K562 (cell line): ENCODE results near the gene SESN3. TPM values are rescaled to one million over a fixed set of nuclear protein-coding genes. Genes with fewer than 3 reads are reported as not detected.

Source experiments
- ATAC-seq: fragments of 200-7000 bp; cut with Tn5 transposase; 3 replicates; pipeline ENCODE4 v1.9.1; 2020; ENCODE audit warnings: moderate library complexity
- BruUV-seq: library from RNA; stranded (reverse); fragments of 400-500 nt; replicated peaks from 2 replicates; lab custom pipeline; 2021; lab: Mats Ljungman, UMichigan
- CTCF ChIA-PET: fragments of 300-600 bp; formaldehyde crosslinking; extraction: SDS; loops from one replicate; lab custom pipeline; 2021; ENCODE audit warnings: low intra/inter-chr PET ratio; lab: Yijun Ruan, JAX
- POLR2A ChIA-PET: fragments of 300-600, 350-650 bp; sonication (Branson Sonifier 250); formaldehyde crosslinking; extraction: SDS; loops from one replicate; lab custom pipeline; 2021; ENCODE audit warnings: antibody characterized with exemption, inconsistent platforms; lab: Yijun Ruan, JAX
- DNase-seq, 4 experiments: peaks; one replicate each; pipeline versions ENCODE4 v3.0.0 to v3.0.0-alpha.2; 2011 to 2018; ENCODE audit warnings: low spot score in 3 of 4, mixed read lengths in 3 of 4; ENCODE audit errors: extremely low read depth in 1 of 4
- FAIRE-seq: peaks from 2 replicates; lab custom pipeline; 2011; peaks lifted over from hg19 to GRCh38; lab: Jason Lieb, UNC
- H2AFZ ChIP-seq: 2 replicates; pipeline ENCODE4 v1.6.0; 2011; ENCODE audit warnings: low read depth, low read length, control low read depth, inconsistent platforms
- H3K27ac ChIP-seq: fragments of 200-600 bp; 3 replicates; pipeline ENCODE4 v1.8.0; 2011; ENCODE audit warnings: low read depth, mild to moderate bottlenecking, control low read depth, inconsistent platforms, low read length, moderate library complexity, mixed read lengths; ENCODE audit errors: extremely low read depth
- H3K27me3 ChIP-seq, 2 experiments: fragments of 300-600 bp in 1 of 2; 2 replicates in 1 of 2; 3 replicates in 1 of 2; pipeline versions ENCODE4 v1.6.0 to v1.8.0; 2011; ENCODE audit warnings: inconsistent platforms in 2 of 2, low read length in 2 of 2, mild to moderate bottlenecking in 1 of 2, mixed read lengths in 1 of 2, moderate library complexity in 1 of 2; ENCODE audit not compliant: control insufficient read depth in 2 of 2, insufficient read depth in 2 of 2
- H3K36me3 ChIP-seq: fragments of 300-600 bp; 3 replicates; pipeline ENCODE4 v1.8.0; 2011; ENCODE audit warnings: mild to moderate bottlenecking, low read length, inconsistent platforms; ENCODE audit not compliant: control insufficient read depth, insufficient read depth
- H3K4me1 ChIP-seq, 2 experiments: fragments of 200-600 bp in 1 of 2; replicated peaks in 1 of 2; 2 replicates in 1 of 2; 3 replicates in 1 of 2; pipeline versions ENCODE4 v1.5.1 to v1.8.0; 2011; ENCODE audit warnings: inconsistent platforms in 2 of 2, low read length in 2 of 2, mild to moderate bottlenecking in 1 of 2, mixed read lengths in 1 of 2, moderate library complexity in 1 of 2; ENCODE audit not compliant: control insufficient read depth in 2 of 2, insufficient read depth in 2 of 2
- H3K4me2 ChIP-seq: 2 replicates; pipeline ENCODE4 v1.6.1; 2011; ENCODE audit warnings: low read length, control low read depth, inconsistent platforms, mixed read lengths; ENCODE audit not compliant: insufficient read depth
- H3K4me3 ChIP-seq: fragments of 200-600 bp; sonication (generic), shearing (Covaris generic); 2 replicates; pipeline ENCODE4 v1.5.1; 2016; ENCODE audit warnings: control low read depth, inconsistent platforms
- H3K79me2 ChIP-seq: fragments of 200-600 bp; 3 replicates; pipeline ENCODE4 v1.8.0; 2011; ENCODE audit warnings: low read length, inconsistent platforms; ENCODE audit not compliant: control insufficient read depth, insufficient read depth
- H3K9ac ChIP-seq, 2 experiments: 2 replicates each; pipeline versions ENCODE4 v1.6.0 to v1.6.1; 2011; ENCODE audit warnings: low read depth in 2 of 2, low read length in 2 of 2, control low read depth in 1 of 2, inconsistent platforms in 1 of 2, mild to moderate bottlenecking in 1 of 2, mixed read lengths in 1 of 2; ENCODE audit not compliant: insufficient read depth in 1 of 2
- H3K9me1 ChIP-seq: one replicate; pipeline ENCODE4 v1.6.0; 2011; ENCODE audit warnings: inconsistent platforms, mild to moderate bottlenecking, low read length, moderate library complexity; ENCODE audit not compliant: control insufficient read depth, insufficient read depth
- H3K9me3 ChIP-seq: replicated peaks from 2 replicates; pipeline ENCODE4 v1.5.1; 2011; ENCODE audit warnings: low read depth, low read length, inconsistent platforms; ENCODE audit not compliant: control insufficient read depth, insufficient read depth
- H4K20me1 ChIP-seq: replicated peaks from 2 replicates; pipeline ENCODE4 v1.6.1; 2011; ENCODE audit warnings: low read length, inconsistent platforms, mixed read lengths; ENCODE audit not compliant: control insufficient read depth, insufficient read depth
- CEBPZ ChIP-seq: fragments of 150-350 bp; IDR thresholded peaks from 2 replicates; pipeline ENCODE4 v1.6.1; 2014; ENCODE audit warnings: low read depth, mild to moderate bottlenecking, low read length, borderline replicate concordance
- CHD4 ChIP-seq: fragments of 200-600 bp; sonication (generic); IDR thresholded peaks from 3 replicates; pipeline ENCODE4 v1.6.1; 2012; ENCODE audit warnings: low read depth, mild to moderate bottlenecking, mixed read lengths, low read length, inconsistent platforms; ENCODE audit not compliant: insufficient read depth, insufficient replicate concordance, poor library complexity, severe bottlenecking
- MEIS2 ChIP-seq: fragments of 450-650 bp; IDR thresholded peaks from 2 replicates; pipeline ENCODE4 v1.6.1; 2014; ENCODE audit warnings: mild to moderate bottlenecking; ENCODE audit not compliant: partially characterized antibody
- RAD51 ChIP-seq: fragments of 450-650 bp; IDR thresholded peaks from 2 replicates; pipeline ENCODE4 v1.7.1; 2016; ENCODE audit warnings: low read depth, mild to moderate bottlenecking, borderline replicate concordance
- SRSF7 ChIP-seq: fragments of 200-400 bp; formaldehyde crosslinking; optimal IDR thresholded peaks from 2 replicates; pipeline ENCODE3; 2017; ENCODE audit warnings: mild to moderate bottlenecking, low read depth, low read length
- TOE1 ChIP-seq, 2 experiments: fragments of 450-650 bp in 1 of 2; sonication (generic) in 1 of 2; formaldehyde crosslinking in 1 of 2; IDR thresholded peaks; 2 replicates each; pipeline versions ENCODE4 v1.7.1 to v1.8.0; 2016 to 2022; ENCODE audit warnings: borderline replicate concordance in 2 of 2, mild to moderate bottlenecking in 2 of 2, antibody characterized with exemption in 1 of 2, inconsistent platforms in 1 of 2, low read depth in 1 of 2, missing genetic modification reagents in 1 of 2, moderate library complexity in 1 of 2
- WGBS: fragments of 100-300 bp; shearing (Covaris generic); methylation state at CpG from one replicate; pipeline ENCODE4 v1.1.6; 2016; ENCODE audit warnings: low coverage, mixed read lengths; ENCODE audit not compliant: insufficient coverage; ENCODE audit errors: missing lambda C conversion rate; 5-methylcytosine and 5-hydroxymethylcytosine counted together
- in situ Hi-C: fragments of 300-500 bp; cut with MboI; formaldehyde crosslinking; loops from 4 replicates; pipeline ENCODE4 v1.15.0; 2018; ENCODE audit warnings: inconsistent platforms, mixed read lengths
- intact Hi-C: fragments of 100-400 bp; cut with micrococcal nuclease; formaldehyde crosslinking; loops from 2 replicates; pipeline ENCODE4 v1.14.2; 2022
- polyA plus RNA-seq, 8 experiments: library from polyadenylated mRNA; depleted of rRNA in 4 of 8; stranded (reverse) in 5 of 8; unstranded in 3 of 8; fragments of >200 nt; fragmentation: Nextera tagmentation in 2 of 8; fragmentation: Illumina TruSeq in 1 of 8; extraction: Ambion mirVana in 2 of 8; extraction: Trizol in 1 of 8; gene quantifications; 2 replicates each; pipeline versions ENCODE4 v1.2.1 to v1.2.3, GENCODE V29; 2011 to 2014; ENCODE audit warnings: inconsistent platforms in 1 of 8, missing spikeins in 1 of 8
- total RNA-seq, 7 experiments: library from RNA; depleted of rRNA in 6 of 7; stranded (reverse); fragments of >200 nt in 6 of 7; fragmentation: Illumina TruSeq in 2 of 7; extraction: Trizol in 2 of 7; gene quantifications; 2 replicates each; pipeline versions ENCODE4 v1.2.1 to v1.2.3, GENCODE V29; 2011 to 2021; ENCODE audit warnings: low replicate concordance in 1 of 7
- TF ChIP-seq, protein P1 (sequence below): sonication (generic); formaldehyde crosslinking; IDR thresholded peaks from 2 replicates; pipeline ENCODE4 v1.8.0; 2023; ENCODE audit warnings: missing genetic modification reagents, mild to moderate bottlenecking, borderline replicate concordance

The SESN3 gene
- total and polyA plus RNA-seq, 9 of the 15 experiments (the other 6 are each of a cell fraction or from before 2014, with no cell fraction given), result 0.44 to 2.6 (median 1.5) TPM

DNA sequence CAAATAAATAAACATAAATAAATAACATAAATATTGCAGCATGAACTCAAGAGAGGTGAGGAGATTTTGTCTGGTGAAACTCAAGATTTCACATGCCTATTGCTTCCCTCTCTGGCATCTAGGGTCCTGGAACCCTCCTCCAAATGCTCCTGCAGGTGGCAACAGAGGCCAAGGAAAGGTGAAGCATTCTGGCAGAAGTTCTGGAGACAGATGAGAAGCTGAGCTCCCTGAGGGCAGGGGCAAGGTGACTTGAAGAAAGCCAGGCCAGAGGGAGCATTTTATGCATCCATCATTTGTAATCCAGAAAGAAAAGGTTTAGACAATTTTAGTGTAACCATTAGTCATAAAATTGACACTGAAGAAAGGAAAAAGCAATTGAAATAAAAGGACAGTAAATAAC lies 76.5 kb downstream of the SESN3 start (continued):
- TF ChIP-seq, protein P1, sequence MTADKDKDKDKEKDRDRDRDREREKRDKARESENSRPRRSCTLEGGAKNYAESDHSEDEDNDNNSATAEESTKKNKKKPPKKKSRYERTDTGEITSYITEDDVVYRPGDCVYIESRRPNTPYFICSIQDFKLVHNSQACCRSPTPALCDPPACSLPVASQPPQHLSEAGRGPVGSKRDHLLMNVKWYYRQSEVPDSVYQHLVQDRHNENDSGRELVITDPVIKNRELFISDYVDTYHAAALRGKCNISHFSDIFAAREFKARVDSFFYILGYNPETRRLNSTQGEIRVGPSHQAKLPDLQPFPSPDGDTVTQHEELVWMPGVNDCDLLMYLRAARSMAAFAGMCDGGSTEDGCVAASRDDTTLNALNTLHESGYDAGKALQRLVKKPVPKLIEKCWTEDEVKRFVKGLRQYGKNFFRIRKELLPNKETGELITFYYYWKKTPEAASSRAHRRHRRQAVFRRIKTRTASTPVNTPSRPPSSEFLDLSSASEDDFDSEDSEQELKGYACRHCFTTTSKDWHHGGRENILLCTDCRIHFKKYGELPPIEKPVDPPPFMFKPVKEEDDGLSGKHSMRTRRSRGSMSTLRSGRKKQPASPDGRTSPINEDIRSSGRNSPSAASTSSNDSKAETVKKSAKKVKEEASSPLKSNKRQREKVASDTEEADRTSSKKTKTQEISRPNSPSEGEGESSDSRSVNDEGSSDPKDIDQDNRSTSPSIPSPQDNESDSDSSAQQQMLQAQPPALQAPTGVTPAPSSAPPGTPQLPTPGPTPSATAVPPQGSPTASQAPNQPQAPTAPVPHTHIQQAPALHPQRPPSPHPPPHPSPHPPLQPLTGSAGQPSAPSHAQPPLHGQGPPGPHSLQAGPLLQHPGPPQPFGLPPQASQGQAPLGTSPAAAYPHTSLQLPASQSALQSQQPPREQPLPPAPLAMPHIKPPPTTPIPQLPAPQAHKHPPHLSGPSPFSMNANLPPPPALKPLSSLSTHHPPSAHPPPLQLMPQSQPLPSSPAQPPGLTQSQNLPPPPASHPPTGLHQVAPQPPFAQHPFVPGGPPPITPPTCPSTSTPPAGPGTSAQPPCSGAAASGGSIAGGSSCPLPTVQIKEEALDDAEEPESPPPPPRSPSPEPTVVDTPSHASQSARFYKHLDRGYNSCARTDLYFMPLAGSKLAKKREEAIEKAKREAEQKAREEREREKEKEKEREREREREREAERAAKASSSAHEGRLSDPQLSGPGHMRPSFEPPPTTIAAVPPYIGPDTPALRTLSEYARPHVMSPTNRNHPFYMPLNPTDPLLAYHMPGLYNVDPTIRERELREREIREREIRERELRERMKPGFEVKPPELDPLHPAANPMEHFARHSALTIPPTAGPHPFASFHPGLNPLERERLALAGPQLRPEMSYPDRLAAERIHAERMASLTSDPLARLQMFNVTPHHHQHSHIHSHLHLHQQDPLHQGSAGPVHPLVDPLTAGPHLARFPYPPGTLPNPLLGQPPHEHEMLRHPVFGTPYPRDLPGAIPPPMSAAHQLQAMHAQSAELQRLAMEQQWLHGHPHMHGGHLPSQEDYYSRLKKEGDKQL (CRISPR knock-in tag), result no peak

DNA sequence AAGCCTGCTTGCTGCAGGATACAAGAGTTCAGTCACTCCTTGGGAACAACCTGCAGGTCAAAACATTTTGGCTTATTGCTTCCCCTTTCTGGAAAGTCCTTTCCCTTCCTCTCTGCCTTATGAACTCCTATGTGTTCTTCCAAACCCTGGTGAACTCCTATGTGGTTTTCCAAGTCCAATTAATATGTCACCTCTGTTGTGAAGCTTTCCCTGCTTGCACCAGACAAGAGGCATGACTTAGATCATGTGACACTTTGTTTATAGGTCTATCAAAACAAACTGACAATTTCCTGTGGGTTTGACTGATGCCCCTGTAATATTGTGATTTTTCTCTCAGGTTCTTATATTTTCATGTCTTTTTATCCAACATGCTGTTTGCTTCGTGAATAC lies 77.2 kb downstream of the SESN3 start:
- Histone ChIP-seq H3K9me3 (peaks cover 2% of the 10 kb centered on the region; the same call in 1 of the 2 replicates), H3K4me1 (peaks cover 24 to 39% of the 10 kb centered on the region in 2 experiments; a peak in 4 of 5 replicates), H3K9ac (peak overlapping the region in 1 of 2 experiments; percentile 42; a peak in 1 of 4 replicates), H2AFZ (peak overlapping the region; percentile 52), H3K27me3 (no peaks in the 10 kb centered on the region), H4K20me1 (no peaks in the 10 kb centered on the region), H3K4me3 (no peak overlapping the region), H3K79me2 (no peaks in the 10 kb centered on the region), H3K36me3 (no peaks in the 10 kb centered on the region), H3K27ac (peak overlapping the region; percentile 51; the same call in 1 of the 3 replicates), H3K9me1 (no peaks in the 10 kb centered on the region), H3K4me2 (peak overlapping the region; percentile 83)
- ChIA-PET CTCF (interaction anchor here (1.3 to 1.8 kb wide), 3 partner anchors 85 to 611 kb away, joined by 5 to 8 read pairs (median 7); no protein-coding TSS in a partner anchor), POLR2A (interaction anchor here (0.6 to 2.5 kb wide), 7 partner anchors 9 to 636 kb away, joined by 3 to 10 read pairs (median 3); partner anchors contain the start of gene FAM76B)
- WGBS, result 42% methylated on average over 1 of the region's 1 CpG
- no peak for FAIRE-seq
- no TSS peak for BruUV-seq
- no peak for DNase-seq
- no peak; the same call in 2 of the 3 replicates for ATAC-seq
- in situ Hi-C loops (loop anchor here (10.0 kb wide), 1 partner anchor 151 kb away; no protein-coding TSS in a partner anchor), intact Hi-C loops (loop anchor here (1.0 to 10.0 kb wide), 7 partner anchors 77 to 1273 kb away; partner anchors contain the start of gene SESN3)
- TF ChIP-seq RAD51, result peak; percentile 31; the same call in 1 of the 2 replicates
- TF ChIP-seq TOE1 (IDR thresholded peaks at IDR 0.05; ENCODE audit: borderline replicate concordance), result peak; percentile 69; the same call in 1 of the 2 replicates
- no peak for TF ChIP-seq TOE1 (CRISPR knock-in tag; IDR thresholded peaks at IDR 0.05; ENCODE audit: borderline replicate concordance, low read depth)
- TF ChIP-seq MEIS2, result peak; percentile 2
- no peak for TF ChIP-seq SRSF7
- no peak for TF ChIP-seq CHD4
- TF ChIP-seq CEBPZ, result no peak
